Measurements from ENCODE around the gene GNG10.

GNG10 gene

DNA sequence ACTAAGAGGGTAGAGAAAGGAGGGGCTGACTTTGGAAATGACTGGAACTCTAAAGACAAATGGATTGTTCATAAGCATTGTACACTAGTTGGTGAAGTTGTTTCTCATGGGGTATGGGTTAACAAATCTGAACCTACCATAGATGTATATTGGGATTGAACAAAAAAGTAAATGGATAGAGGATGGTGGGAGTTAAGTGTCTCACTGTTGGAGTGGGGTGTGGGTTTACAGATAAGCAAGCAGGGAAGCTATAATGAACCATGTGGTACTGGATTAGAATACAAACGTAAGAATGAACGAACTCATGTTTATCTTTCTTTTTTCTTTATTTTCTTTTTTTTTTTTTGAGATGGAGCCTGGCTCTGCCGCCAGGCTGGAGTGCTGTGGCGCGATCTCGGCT, 17.8 kb downstream of the GNG10 start:
- H2BK15ac ChIP-seq (replicated peaks; ENCODE audit: low read depth), result no peak overlapping the region
- no peaks in the 10 kb centered on the region for H3K79me2 ChIP-seq (ENCODE audit: control insufficient read depth, insufficient read depth, low read length)
- H3K4me1 ChIP-seq (ENCODE audit: control insufficient read depth, low read depth, low read length), result no peaks in the 10 kb centered on the region
- no peak overlapping the region for H2AK5ac ChIP-seq (ENCODE audit: low read length)
- H3K4ac ChIP-seq (ENCODE audit: low read depth, low read length), result no peak overlapping the region
- no peaks in the 10 kb centered on the region for H3K79me1 ChIP-seq (ENCODE audit: low read length)
- no peak overlapping the region for H3K27ac ChIP-seq (ENCODE audit: low read depth, low read length)
- H3K56ac ChIP-seq (ENCODE audit: low read length), result no peak overlapping the region
- no peak overlapping the region for H4K8ac ChIP-seq (ENCODE audit: low read depth, low read length)
- no peaks in the 10 kb centered on the region for H3K36me3 ChIP-seq (ENCODE audit: control insufficient read depth, insufficient read depth, low read length)
- no peak overlapping the region for H2BK120ac ChIP-seq (ENCODE audit: low read depth, low read length)
- no CpG with 5 or more reads among the region's 6 CpGs for WGBS (ENCODE audit: extremely low coverage, insufficient coverage, low lambda C conversion rate)
- no peak overlapping the region for H3K23ac ChIP-seq (ENCODE audit: low read length)
- no peak overlapping the region for H3K4me2 ChIP-seq (ENCODE audit: low read length)
- H3K18ac ChIP-seq (ENCODE audit: low read length), result no peak overlapping the region
- no peak overlapping the region for H3K4me3 ChIP-seq (ENCODE audit: low read length)
- no peak for DNase-seq
- no peak overlapping the region for H3K9ac ChIP-seq (ENCODE audit: low read length)
- H4K5ac ChIP-seq (ENCODE audit: low read length), result no peak overlapping the region
- H3K27me3 ChIP-seq (ENCODE audit: insufficient read depth, low read length, poor library complexity), result no peaks in the 10 kb centered on the region
- no peak overlapping the region for H2BK5ac ChIP-seq (ENCODE audit: low read length)

DNA sequence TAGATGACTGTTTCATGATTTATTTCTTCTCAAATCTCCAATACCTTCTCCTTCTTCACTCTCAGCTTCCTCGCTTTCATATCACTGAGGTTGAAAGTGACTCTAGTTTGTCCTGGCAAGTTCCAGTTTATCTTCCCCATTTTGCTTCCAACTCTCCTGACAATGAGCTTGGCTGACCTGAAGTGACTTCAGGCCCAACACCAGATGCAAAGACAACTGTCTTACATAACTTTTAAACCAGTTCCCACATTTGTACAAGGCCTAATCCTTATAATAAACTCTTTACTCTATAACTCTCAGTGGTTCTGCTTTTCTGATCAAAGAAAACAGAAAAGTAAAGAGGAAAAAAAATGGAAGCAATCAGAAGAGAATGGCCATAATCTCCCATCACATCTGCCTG, 22.0 kb downstream of the GNG10 start:
- Histone ChIP-seq H3K23ac (ENCODE audit: low read length) (no peak overlapping the region), H3K4me2 (ENCODE audit: low read length) (no peak overlapping the region), H2BK120ac (ENCODE audit: low read depth, low read length) (no peak overlapping the region), H3K18ac (ENCODE audit: low read length) (no peak overlapping the region), H3K9ac (ENCODE audit: low read length) (no peak overlapping the region), H3K79me1 (ENCODE audit: low read length) (no peaks in the 10 kb centered on the region), H3K4me3 (ENCODE audit: low read length) (no peak overlapping the region), H3K36me3 (ENCODE audit: control insufficient read depth, insufficient read depth, low read length) (no peaks in the 10 kb centered on the region), H3K56ac (ENCODE audit: low read length) (no peak overlapping the region), H2AK5ac (ENCODE audit: low read length) (no peak overlapping the region), H3K27ac (ENCODE audit: low read depth, low read length) (no peak overlapping the region), H2BK5ac (ENCODE audit: low read length) (no peak overlapping the region), H4K5ac (ENCODE audit: low read length) (no peak overlapping the region), H3K4ac (ENCODE audit: low read depth, low read length) (no peak overlapping the region), H4K8ac (ENCODE audit: low read depth, low read length) (no peak overlapping the region), H3K79me2 (ENCODE audit: control insufficient read depth, insufficient read depth, low read length) (no peaks in the 10 kb centered on the region), H2BK15ac (replicated peaks; ENCODE audit: low read depth) (no peak overlapping the region), H3K4me1 (ENCODE audit: control insufficient read depth, low read depth, low read length) (no peaks in the 10 kb centered on the region), H3K27me3 (ENCODE audit: insufficient read depth, low read length, poor library complexity) (no peaks in the 10 kb centered on the region)
- WGBS (ENCODE audit: extremely low coverage, insufficient coverage, low lambda C conversion rate), result no CpG with 5 or more reads among the region's 1 CpG
- DNase-seq, result no peak

DNA sequence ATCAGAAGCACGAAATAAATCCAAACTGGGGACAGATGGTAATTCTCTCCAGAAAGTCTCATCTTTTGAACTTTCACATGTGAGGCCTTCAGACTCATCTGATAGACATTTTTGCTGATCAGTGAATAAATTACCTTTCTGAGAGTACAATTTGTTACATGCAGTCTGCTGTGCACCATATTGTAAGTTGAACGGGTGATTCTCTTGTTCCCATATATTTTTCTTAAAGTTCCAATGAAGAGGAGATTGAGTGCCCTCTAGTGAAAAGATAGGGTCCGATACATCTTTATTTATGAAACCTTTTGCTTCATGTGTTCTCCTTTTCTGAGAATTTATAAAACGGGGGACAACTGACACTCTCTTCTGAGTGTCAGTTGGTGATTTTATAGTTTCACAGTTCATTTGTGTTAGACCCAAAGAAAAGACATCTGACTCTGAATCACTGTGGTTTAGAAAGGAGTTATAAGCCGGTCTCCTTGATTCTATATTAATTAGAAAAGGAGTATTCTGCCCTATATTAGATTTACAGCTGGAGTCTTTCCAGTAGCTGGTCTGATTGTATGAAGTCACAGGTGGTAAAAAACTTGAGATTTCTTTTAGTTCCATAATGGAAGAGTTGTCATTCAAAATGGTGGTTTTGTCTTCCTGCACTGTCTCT, 30.4 kb downstream of the GNG10 start:
- no peaks in the 10 kb centered on the region for H3K4me1 ChIP-seq (ENCODE audit: control insufficient read depth, low read depth, low read length)
- H4K8ac ChIP-seq (ENCODE audit: low read depth, low read length), result no peak overlapping the region
- no peak overlapping the region for H3K23ac ChIP-seq (ENCODE audit: low read length)
- peak; percentile 36 for DNase-seq
- no peaks in the 10 kb centered on the region for H3K79me1 ChIP-seq (ENCODE audit: low read length)
- H3K4me2 ChIP-seq (ENCODE audit: low read length), result no peak overlapping the region
- no peaks in the 10 kb centered on the region for H3K36me3 ChIP-seq (ENCODE audit: control insufficient read depth, insufficient read depth, low read length)
- no peak overlapping the region for H2AK5ac ChIP-seq (ENCODE audit: low read length)
- H3K18ac ChIP-seq (ENCODE audit: low read length), result no peak overlapping the region
- no peak overlapping the region for H4K5ac ChIP-seq (ENCODE audit: low read length)
- H3K4ac ChIP-seq (ENCODE audit: low read depth, low read length), result no peak overlapping the region
- H3K4me3 ChIP-seq (ENCODE audit: low read length), result no peak overlapping the region
- no peaks in the 10 kb centered on the region for H3K79me2 ChIP-seq (ENCODE audit: control insufficient read depth, insufficient read depth, low read length)
- no peak overlapping the region for H2BK5ac ChIP-seq (ENCODE audit: low read length)
- no peaks in the 10 kb centered on the region for H3K27me3 ChIP-seq (ENCODE audit: insufficient read depth, low read length, poor library complexity)
- WGBS (ENCODE audit: extremely low coverage, insufficient coverage, low lambda C conversion rate), result no CpG with 5 or more reads among the region's 5 CpGs
- H3K27ac ChIP-seq (ENCODE audit: low read depth, low read length), result no peak overlapping the region
- H3K56ac ChIP-seq (ENCODE audit: low read length), result no peak overlapping the region
- no peak overlapping the region for H2BK120ac ChIP-seq (ENCODE audit: low read depth, low read length)
- no peak overlapping the region for H2BK15ac ChIP-seq (replicated peaks; ENCODE audit: low read depth)
- H3K9ac ChIP-seq (ENCODE audit: low read length), result no peak overlapping the region

- H2AK5ac ChIP-seq (ENCODE audit: low read length), result no peak overlapping the region
- H3K56ac ChIP-seq (ENCODE audit: low read length), result no peak overlapping the region
- no peak overlapping the region for H2BK5ac ChIP-seq (ENCODE audit: low read length)
- no peaks in the 10 kb centered on the region for H3K36me3 ChIP-seq (ENCODE audit: control insufficient read depth, insufficient read depth, low read length)
- H3K9ac ChIP-seq (ENCODE audit: low read length), result no peak overlapping the region
- no peaks in the 10 kb centered on the region for H3K4me1 ChIP-seq (ENCODE audit: control insufficient read depth, low read depth, low read length)
- no peak overlapping the region for H2BK120ac ChIP-seq (ENCODE audit: low read depth, low read length)
- H3K79me1 ChIP-seq (ENCODE audit: low read length), result no peaks in the 10 kb centered on the region
- H3K4me2 ChIP-seq (ENCODE audit: low read length), result no peak overlapping the region
- H3K18ac ChIP-seq (ENCODE audit: low read length), result no peak overlapping the region
- H4K8ac ChIP-seq (ENCODE audit: low read depth, low read length), result no peak overlapping the region
- H3K4ac ChIP-seq (ENCODE audit: low read depth, low read length), result no peak overlapping the region
- H3K23ac ChIP-seq (ENCODE audit: low read length), result no peak overlapping the region
- no peaks in the 10 kb centered on the region for H3K79me2 ChIP-seq (ENCODE audit: control insufficient read depth, insufficient read depth, low read length)
- no peak overlapping the region for H3K4me3 ChIP-seq (ENCODE audit: low read length)
- H2BK15ac ChIP-seq (replicated peaks; ENCODE audit: low read depth), result no peak overlapping the region
- H3K27ac ChIP-seq (ENCODE audit: low read depth, low read length), result no peak overlapping the region
- H4K5ac ChIP-seq (ENCODE audit: low read length), result no peak overlapping the region
- H3K27me3 ChIP-seq (ENCODE audit: insufficient read depth, low read length, poor library complexity), result no peaks in the 10 kb centered on the region
- DNase-seq, result no peak
These were observed 35.4 kb downstream of the GNG10 start for GRCh38 chr9:111696796-111697195.

- Histone ChIP-seq H3K27me3 (ENCODE audit: insufficient read depth, low read length, poor library complexity) (no peaks in the 10 kb centered on the region), H2BK15ac (replicated peaks; ENCODE audit: low read depth) (no peak overlapping the region), H2BK120ac (ENCODE audit: low read depth, low read length) (no peak overlapping the region), H3K27ac (ENCODE audit: low read depth, low read length) (no peak overlapping the region), H3K4me2 (ENCODE audit: low read length) (no peak overlapping the region), H4K5ac (ENCODE audit: low read length) (no peak overlapping the region), H3K4ac (ENCODE audit: low read depth, low read length) (no peak overlapping the region), H3K4me1 (ENCODE audit: control insufficient read depth, low read depth, low read length) (no peaks in the 10 kb centered on the region), H3K9ac (ENCODE audit: low read length) (no peak overlapping the region), H2AK5ac (ENCODE audit: low read length) (no peak overlapping the region), H3K36me3 (ENCODE audit: control insufficient read depth, insufficient read depth, low read length) (no peaks in the 10 kb centered on the region), H3K56ac (ENCODE audit: low read length) (no peak overlapping the region), H2BK5ac (ENCODE audit: low read length) (no peak overlapping the region), H3K18ac (ENCODE audit: low read length) (no peak overlapping the region), H4K8ac (ENCODE audit: low read depth, low read length) (no peak overlapping the region), H3K23ac (ENCODE audit: low read length) (no peak overlapping the region), H3K79me2 (ENCODE audit: control insufficient read depth, insufficient read depth, low read length) (no peaks in the 10 kb centered on the region), H3K79me1 (ENCODE audit: low read length) (no peaks in the 10 kb centered on the region), H3K4me3 (ENCODE audit: low read length) (no peak overlapping the region)
- no CpG with 5 or more reads among the region's 1 CpG for WGBS (ENCODE audit: extremely low coverage, insufficient coverage, low lambda C conversion rate)
- no peak for DNase-seq
These were observed 39.4 kb downstream of the GNG10 start for GRCh38 chr9:111700776-111701175.

DNA sequence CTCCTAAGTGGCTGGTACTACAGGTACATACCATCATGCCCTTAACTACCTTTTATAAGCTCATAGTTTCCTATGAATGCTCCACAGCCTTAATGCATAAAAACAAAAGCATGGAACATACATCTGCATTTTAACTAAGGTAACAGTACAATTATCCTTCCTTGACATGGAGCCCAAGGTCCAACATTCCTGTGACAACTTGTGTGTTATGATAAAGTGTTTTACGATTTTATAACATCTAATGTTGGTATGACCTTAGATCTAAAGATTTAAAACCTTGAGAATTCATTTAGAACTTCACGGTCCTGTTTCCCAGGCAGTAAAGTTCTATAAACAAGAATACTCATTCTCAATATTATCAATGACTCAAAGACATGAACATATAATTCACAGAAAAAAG, 43.1 kb downstream of the GNG10 start:
- Histone ChIP-seq H4K5ac (ENCODE audit: low read length) (no peak overlapping the region), H4K8ac (ENCODE audit: low read depth, low read length) (no peak overlapping the region), H3K27me3 (ENCODE audit: insufficient read depth, low read length, poor library complexity) (no peaks in the 10 kb centered on the region), H3K27ac (ENCODE audit: low read depth, low read length) (no peak overlapping the region), H3K36me3 (ENCODE audit: control insufficient read depth, insufficient read depth, low read length) (no peaks in the 10 kb centered on the region), H3K18ac (ENCODE audit: low read length) (no peak overlapping the region), H2AK5ac (ENCODE audit: low read length) (no peak overlapping the region), H3K4me2 (ENCODE audit: low read length) (no peak overlapping the region), H3K4ac (ENCODE audit: low read depth, low read length) (no peak overlapping the region), H3K79me1 (ENCODE audit: low read length) (no peaks in the 10 kb centered on the region), H2BK120ac (ENCODE audit: low read depth, low read length) (no peak overlapping the region), H2BK5ac (ENCODE audit: low read length) (no peak overlapping the region), H2BK15ac (replicated peaks; ENCODE audit: low read depth) (no peak overlapping the region), H3K4me3 (ENCODE audit: low read length) (no peak overlapping the region), H3K4me1 (ENCODE audit: control insufficient read depth, low read depth, low read length) (no peaks in the 10 kb centered on the region), H3K23ac (ENCODE audit: low read length) (no peak overlapping the region), H3K56ac (ENCODE audit: low read length) (no peak overlapping the region), H3K79me2 (ENCODE audit: control insufficient read depth, insufficient read depth, low read length) (no peaks in the 10 kb centered on the region), H3K9ac (ENCODE audit: low read length) (no peak overlapping the region)
- DNase-seq, result no peak
- no CpG with 5 or more reads among the region's 2 CpGs for WGBS (ENCODE audit: extremely low coverage, insufficient coverage, low lambda C conversion rate)
